ENCODE data around the gene GAGE12D. TPM values are rescaled to one million over a fixed set of nuclear protein-coding genes. Genes with fewer than 3 reads are reported as not detected.
"Not testable (repeated sequence)": the region's sequence is repeated elsewhere in the genome, so short reads cannot be mapped to it uniquely, and the experiment has no call there.

Gene GAGE12D
- total RNA-seq, 1 experiment from 2014 or later = not detected

GRCh38 chrX:49579649-49580048 is 38.1 kb downstream of the GAGE12D start, which contains the start of gene GAGE12H:
Gene GAGE12H (plus strand): TSS chrX:49579949. CDS start chrX:49581104, 1,155 bp downstream.
- H3K27me3 ChIP-seq (ENCODE audit: low read length); H3K4me1 ChIP-seq (ENCODE audit: insufficient read depth, low read length); CTCF ChIA-PET; H2AFZ ChIP-seq (ENCODE audit: low read length); H4K20me1 ChIP-seq (ENCODE audit: low read length); H3K27ac ChIP-seq (ENCODE audit: low read length); BruUV-seq (replicated peaks); H3F3A ChIP-seq (ENCODE audit: low read length, unreplicated experiment); POLR2A ChIA-PET (ENCODE audit: unreplicated experiment); H3K9ac ChIP-seq (ENCODE audit: low read length); H3K79me2 ChIP-seq (ENCODE audit: low read length); H3K9me3 ChIP-seq (ENCODE audit: low read length); H3K4me3 ChIP-seq (ENCODE audit: low read length); H3K36me3 ChIP-seq (ENCODE audit: low read depth, low read length); H3K4me2 ChIP-seq (ENCODE audit: low read length); ATAC-seq; H3K9me2 ChIP-seq (replicated peaks; ENCODE audit: low read length); intact Hi-C loops (cut with micrococcal nuclease); DNase-seq: not testable (repeated sequence)

- POLR2A ChIA-PET (ENCODE audit: unreplicated experiment); H3K9me2 ChIP-seq (replicated peaks; ENCODE audit: low read length); H3K27ac ChIP-seq (ENCODE audit: low read length); H4K20me1 ChIP-seq (ENCODE audit: low read length); ATAC-seq; H2AFZ ChIP-seq (ENCODE audit: low read length); H3K27me3 ChIP-seq (ENCODE audit: low read length); H3K36me3 ChIP-seq (ENCODE audit: low read depth, low read length); DNase-seq; H3K4me2 ChIP-seq (ENCODE audit: low read length); CTCF ChIA-PET; intact Hi-C loops (cut with micrococcal nuclease); H3F3A ChIP-seq (ENCODE audit: low read length, unreplicated experiment); H3K9me3 ChIP-seq (ENCODE audit: low read length); H3K4me1 ChIP-seq (ENCODE audit: insufficient read depth, low read length); H3K9ac ChIP-seq (ENCODE audit: low read length); BruUV-seq (replicated peaks); H3K4me3 ChIP-seq (ENCODE audit: low read length); H3K79me2 ChIP-seq (ENCODE audit: low read length): not testable (repeated sequence)
Observed at GRCh38 chrX:49589196-49589595, 47.7 kb downstream of the GAGE12D start, which contains the start of gene GAGE2A. Gene GAGE2A (plus strand): TSS chrX:49589496. CDS start chrX:49590651, 1,155 bp downstream.

- H3K27me3 ChIP-seq (ENCODE audit: low read length); H2AFZ ChIP-seq (ENCODE audit: low read length); ATAC-seq; CTCF ChIA-PET; H3F3A ChIP-seq (ENCODE audit: low read length, unreplicated experiment); DNase-seq; H3K4me1 ChIP-seq (ENCODE audit: insufficient read depth, low read length); H4K20me1 ChIP-seq (ENCODE audit: low read length); H3K79me2 ChIP-seq (ENCODE audit: low read length); H3K9ac ChIP-seq (ENCODE audit: low read length); H3K9me3 ChIP-seq (ENCODE audit: low read length); BruUV-seq (replicated peaks); H3K4me3 ChIP-seq (ENCODE audit: low read length); intact Hi-C loops (cut with micrococcal nuclease); H3K4me2 ChIP-seq (ENCODE audit: low read length); POLR2A ChIA-PET (ENCODE audit: unreplicated experiment); H3K36me3 ChIP-seq (ENCODE audit: low read depth, low read length); H3K27ac ChIP-seq (ENCODE audit: low read length); H3K9me2 ChIP-seq (replicated peaks; ENCODE audit: low read length): not testable (repeated sequence)
Observed at GRCh38 chrX:49589769-49590478, 48.4 kb downstream of the GAGE12D start.

- BruUV-seq (replicated peaks); H3F3A ChIP-seq (ENCODE audit: low read length, unreplicated experiment); H3K4me1 ChIP-seq (ENCODE audit: insufficient read depth, low read length); H3K9me2 ChIP-seq (replicated peaks; ENCODE audit: low read length); H3K36me3 ChIP-seq (ENCODE audit: low read depth, low read length); CTCF ChIA-PET; H4K20me1 ChIP-seq (ENCODE audit: low read length); POLR2A ChIA-PET (ENCODE audit: unreplicated experiment); H3K27me3 ChIP-seq (ENCODE audit: low read length); H3K27ac ChIP-seq (ENCODE audit: low read length); H3K9me3 ChIP-seq (ENCODE audit: low read length); H3K4me3 ChIP-seq (ENCODE audit: low read length); DNase-seq; H3K9ac ChIP-seq (ENCODE audit: low read length); intact Hi-C loops (cut with micrococcal nuclease); H3K4me2 ChIP-seq (ENCODE audit: low read length); H2AFZ ChIP-seq (ENCODE audit: low read length); ATAC-seq; H3K79me2 ChIP-seq (ENCODE audit: low read length): not testable (repeated sequence)
Observed at GRCh38 chrX:49590488-49590887, 49.0 kb downstream of the GAGE12D start.

Other genes starting within 250 kb of the GAGE12D start
- not detected in 2 replicates for gene GAGE10, start 238.1 kb upstream of the GAGE12D start, total RNA-seq (2014; rRNA removed)
- gene GAGE12J, start 219.7 kb upstream of the GAGE12D start, total RNA-seq (2014; rRNA removed) = not detected in 2 replicates
- not detected in 2 replicates for gene GAGE13, start 210.2 kb upstream of the GAGE12D start, total RNA-seq (2014; rRNA removed)
- not detected in 2 replicates for gene GAGE12C, start 9.6 kb upstream of the GAGE12D start, total RNA-seq (2014; rRNA removed)
- gene GAGE12E, start 9.6 kb downstream of the GAGE12D start, total RNA-seq (2014; rRNA removed) = not detected in 2 replicates
- gene GAGE12F, start 19.1 kb downstream of the GAGE12D start, total RNA-seq (2014; rRNA removed) = not detected in 2 replicates
- gene GAGE12G, start 28.7 kb downstream of the GAGE12D start, total RNA-seq (2014; rRNA removed) = not detected in 2 replicates
- not detected in 2 replicates for gene GAGE12H, start 38.2 kb downstream of the GAGE12D start, total RNA-seq (2014; rRNA removed)
- not detected in 2 replicates for gene GAGE2A, start 47.8 kb downstream of the GAGE12D start, total RNA-seq (2014; rRNA removed)
- gene GAGE1, start 57.3 kb downstream of the GAGE12D start, total RNA-seq (2014; rRNA removed) = not detected in 2 replicates
- 1.7 and 4.5 TPM in 2 replicates for gene PAGE1, start 154.3 kb downstream of the GAGE12D start, total RNA-seq (2014; rRNA removed)

Data from PC-3 (cell line).